GM12892 (cell line): ENCODE measurements around the gene C2CD3.

Experiments used
- POLR2A ChIP-seq: IDR thresholded peaks from 2 replicates; pipeline ENCODE4 v1.6.1; 2011; ENCODE audit warnings: low read depth, low read length, control low read depth
- POLR2AphosphoS5 ChIP-seq: IDR thresholded peaks from 2 replicates; pipeline ENCODE4 v1.6.1; 2011; ENCODE audit warnings: low read depth, low read length, control low read depth

DNA sequence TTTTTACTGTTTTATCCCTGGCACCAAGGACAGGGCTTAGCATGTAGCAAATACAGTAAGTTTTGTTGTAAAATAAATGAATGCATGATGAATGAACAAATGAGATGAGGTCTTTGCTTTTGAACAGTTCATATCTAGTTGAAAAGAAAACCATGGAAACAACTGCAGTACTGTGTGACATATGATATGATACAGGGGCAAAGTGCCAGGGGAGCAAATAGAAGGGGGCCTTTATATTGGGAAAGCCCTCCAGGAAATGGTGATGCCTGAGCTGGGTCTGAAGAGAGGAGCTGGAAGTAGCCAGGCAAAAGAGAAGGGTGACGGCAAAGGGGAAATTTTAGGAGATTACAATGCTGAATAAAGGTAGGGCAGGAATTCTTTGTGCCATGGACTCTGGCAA is 98.1 kb downstream of the C2CD3 start:
- TF ChIP-seq POLR2AphosphoS5, result no peak
- TF ChIP-seq POLR2A, result no peak
